OCI-LY7 (cell line): ENCODE measurements around the gene SMIM44.

Experiments used
- CTCF ChIP-seq: fragments of 200-600 bp; sonication (generic); conservative IDR thresholded peaks from 2 replicates; pipeline ENCODE4 v1.5.1; 2014; ENCODE audit warnings: mild to moderate bottlenecking, antibody characterized with exemption, low read length, moderate library complexity, mixed read lengths
- EZH2phosphoT487 ChIP-seq: fragments of 200-600 bp; sonication (generic); IDR thresholded peaks from 2 replicates; pipeline ENCODE4 v1.6.1; 2018; ENCODE audit warnings: low read depth, borderline replicate concordance, mild to moderate bottlenecking, mixed run types, antibody characterized with exemption, low read length, moderate library complexity, mixed read lengths

GRCh38 chr19:3442487-3443071 lies 40.7 kb downstream of the SMIM44 start:
- TF ChIP-seq CTCF = no peak
- no peak for TF ChIP-seq EZH2phosphoT487
